ENCODE measurements around the gene ZNF724.
A peak's percentile ranks its signal among the peaks of the same experiment; 100 is the strongest.
"Not testable (repeated sequence)": the region's sequence is repeated elsewhere in the genome, so short reads cannot be mapped to it uniquely, and the experiment has no call there.

Gene ZNF724

DNA sequence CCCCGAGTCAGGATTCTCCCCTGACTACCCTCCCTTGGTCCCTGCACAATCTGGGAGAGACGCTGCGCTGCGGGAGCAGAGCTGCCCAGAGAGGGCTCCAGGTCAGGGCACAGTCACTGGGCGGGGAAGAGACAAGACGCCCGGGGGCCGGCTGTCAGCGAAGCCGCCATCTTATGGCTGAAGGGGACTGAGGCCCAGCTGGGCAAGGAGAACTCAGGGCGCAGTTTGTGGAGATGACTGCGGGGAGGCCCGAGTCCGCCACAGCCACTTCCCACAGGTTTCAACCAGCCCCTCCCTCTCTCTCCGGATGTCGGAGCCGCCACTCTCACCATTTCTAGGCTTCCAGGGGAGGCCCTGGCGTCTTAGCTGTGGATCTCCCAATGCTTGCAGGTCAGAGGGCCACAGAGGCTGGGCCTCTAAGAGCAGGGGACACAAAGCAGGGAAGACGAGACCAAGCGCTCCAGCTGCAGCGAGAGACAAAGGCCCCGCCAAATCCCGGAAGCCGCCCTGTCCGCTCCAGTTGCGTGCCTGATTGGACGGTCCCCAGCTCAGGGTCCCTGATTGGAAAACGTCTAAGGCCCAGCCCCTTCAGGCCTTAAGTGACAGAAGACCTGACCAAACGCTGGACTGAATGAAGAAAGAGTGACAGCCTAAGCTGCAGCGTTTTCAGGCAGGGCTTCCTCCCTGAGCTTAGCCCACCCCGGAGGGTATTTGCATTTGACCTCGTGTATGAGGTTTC is at the start of gene ZNF724:
ZNF724 (minus strand) TSS at position 484 of the 739 bp plus-strand sequence; CDS start at position 332, 152 bp downstream.
- peak; percentile 95 for DNase-seq

DNA sequence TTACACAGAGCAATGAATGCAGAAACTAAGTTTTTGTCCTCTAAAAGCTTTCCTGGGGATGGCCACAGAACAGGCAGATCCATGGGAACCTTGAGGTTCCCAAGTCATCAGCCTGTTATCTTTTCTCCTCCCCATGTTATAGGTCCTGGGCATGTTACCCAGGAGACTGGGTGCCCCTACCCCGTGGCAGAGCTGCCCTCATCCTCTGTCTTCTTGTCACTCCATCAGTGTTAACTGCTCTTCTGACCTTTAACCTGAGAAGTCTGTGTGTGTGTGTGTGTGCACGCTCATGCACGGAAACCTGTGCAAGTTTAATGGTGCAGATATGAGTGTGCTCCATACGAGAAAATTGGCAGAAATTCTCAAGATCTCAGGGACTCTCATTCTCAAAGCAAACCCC is 43.9 kb upstream of the ZNF724 start:
- no peak for DNase-seq

DNA sequence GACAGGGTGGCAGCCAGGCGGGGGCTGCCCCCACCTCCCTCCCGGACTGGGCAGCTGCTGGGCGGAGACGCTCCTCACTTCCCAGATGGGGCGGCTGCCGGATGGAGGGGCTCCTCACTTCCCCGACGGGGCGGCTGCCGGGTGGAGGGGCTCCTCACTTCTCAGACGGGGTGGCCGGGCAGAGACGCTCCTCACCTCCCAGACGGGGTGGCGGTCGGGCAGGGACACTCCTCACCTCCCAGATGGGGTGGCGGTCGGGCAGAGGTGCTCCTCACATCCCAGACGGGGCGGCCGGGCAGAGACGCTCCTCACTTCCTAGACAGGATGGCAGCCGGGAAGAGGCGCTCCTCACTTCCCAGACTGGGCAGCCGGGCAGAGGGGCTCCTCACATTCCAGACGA is 39.8 kb upstream of the ZNF724 start:
- DNase-seq: not testable (repeated sequence)

DNA sequence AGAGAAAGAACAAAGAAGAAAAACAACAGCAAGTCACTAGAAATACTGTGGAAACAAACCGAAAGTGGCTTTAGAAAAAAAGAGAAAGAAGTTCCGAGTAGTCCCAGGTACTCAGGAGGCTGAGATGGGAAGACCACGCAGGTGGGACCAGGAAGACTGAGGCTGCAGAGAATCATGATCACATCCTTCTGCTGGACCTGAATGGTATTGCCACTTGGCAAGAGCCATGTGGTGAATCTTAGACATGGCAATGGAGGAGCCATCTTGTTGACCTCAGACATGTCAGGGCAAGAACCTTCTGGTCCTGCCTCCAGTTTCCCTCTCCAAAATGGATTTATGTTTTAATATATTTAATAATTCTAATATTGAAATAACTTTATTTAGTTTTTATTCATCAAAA is 37.4 kb upstream of the ZNF724 start:
- DNase-seq: no peak

DNA sequence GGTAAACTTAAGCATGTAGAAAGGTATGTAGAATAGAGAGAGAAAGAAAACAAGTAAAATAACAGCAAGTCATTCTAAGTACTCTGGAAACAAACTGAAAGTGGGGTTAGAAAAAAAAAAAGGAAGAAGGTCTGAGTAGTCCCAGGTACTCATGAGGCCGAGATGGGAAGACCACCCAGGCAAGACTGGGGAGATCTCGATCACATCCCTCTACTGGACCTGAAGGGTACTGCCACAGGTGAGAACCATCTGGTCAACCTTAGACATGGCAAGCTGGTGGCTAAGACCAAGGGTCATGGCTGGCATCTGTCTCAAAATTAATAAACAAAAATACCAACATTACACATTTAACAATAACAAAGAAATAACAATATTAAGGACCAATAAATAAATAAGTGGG is 36.3 kb upstream of the ZNF724 start:
- no peak for DNase-seq

DNA sequence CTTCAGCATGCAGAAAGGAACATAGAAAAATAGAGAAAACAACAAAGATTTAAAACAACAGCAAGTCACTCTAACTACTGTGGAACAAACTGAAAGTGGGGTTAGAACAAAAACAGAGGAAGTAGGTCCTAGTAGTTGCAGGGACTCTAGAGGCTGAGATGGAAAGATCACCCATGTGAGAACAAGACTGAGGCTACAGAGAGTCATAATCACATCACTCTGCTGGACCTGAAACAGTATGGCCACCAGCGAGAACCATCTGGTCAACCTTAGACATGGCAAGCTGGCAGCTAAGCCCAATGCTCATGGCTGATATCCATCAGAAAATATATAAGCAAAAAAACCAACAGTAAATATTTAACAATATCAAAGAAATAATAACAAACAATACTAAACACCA is 35.8 kb upstream of the ZNF724 start:
- DNase-seq: no peak

DNA sequence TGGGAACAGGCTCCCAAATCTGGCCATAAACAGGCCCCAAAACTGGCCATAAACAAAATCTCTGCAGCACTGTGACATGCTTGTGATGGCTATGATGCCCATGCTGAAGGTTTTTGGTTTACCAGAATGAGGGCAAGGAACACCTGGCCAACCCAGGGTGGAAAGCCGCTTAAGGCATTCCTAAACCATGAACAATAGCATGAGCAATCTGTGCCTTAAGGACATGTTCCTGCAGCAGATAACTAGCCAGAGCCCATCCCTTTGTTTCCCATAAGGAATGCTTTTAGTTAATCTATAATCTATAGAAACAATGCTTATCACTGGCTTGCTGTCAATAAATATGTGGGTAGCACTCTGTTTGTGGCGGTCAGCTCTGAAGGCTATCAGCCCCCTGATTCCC is 35.1 kb upstream of the ZNF724 start:
- not testable (repeated sequence) for DNase-seq

DNA sequence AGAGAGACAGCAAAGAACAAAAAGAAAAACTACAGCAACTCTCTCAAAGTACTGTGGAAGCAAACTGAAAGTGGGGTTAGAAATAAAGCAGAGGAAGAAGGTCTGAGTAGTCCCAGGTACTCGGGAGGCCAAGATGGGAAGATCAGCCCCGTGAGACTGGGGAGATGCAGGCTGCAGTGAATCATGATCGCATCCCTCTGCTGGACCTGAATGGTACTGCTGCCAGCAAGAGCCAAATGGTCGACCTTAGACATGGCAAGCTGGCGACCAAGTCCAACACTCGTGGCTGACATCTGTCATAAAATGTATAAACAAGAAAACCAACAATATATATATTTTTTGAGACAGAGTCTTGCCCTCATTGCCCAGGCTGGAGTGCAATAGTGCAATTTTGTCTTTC is 33.7 kb upstream of the ZNF724 start:
- DNase-seq: peak; percentile 11

DNA sequence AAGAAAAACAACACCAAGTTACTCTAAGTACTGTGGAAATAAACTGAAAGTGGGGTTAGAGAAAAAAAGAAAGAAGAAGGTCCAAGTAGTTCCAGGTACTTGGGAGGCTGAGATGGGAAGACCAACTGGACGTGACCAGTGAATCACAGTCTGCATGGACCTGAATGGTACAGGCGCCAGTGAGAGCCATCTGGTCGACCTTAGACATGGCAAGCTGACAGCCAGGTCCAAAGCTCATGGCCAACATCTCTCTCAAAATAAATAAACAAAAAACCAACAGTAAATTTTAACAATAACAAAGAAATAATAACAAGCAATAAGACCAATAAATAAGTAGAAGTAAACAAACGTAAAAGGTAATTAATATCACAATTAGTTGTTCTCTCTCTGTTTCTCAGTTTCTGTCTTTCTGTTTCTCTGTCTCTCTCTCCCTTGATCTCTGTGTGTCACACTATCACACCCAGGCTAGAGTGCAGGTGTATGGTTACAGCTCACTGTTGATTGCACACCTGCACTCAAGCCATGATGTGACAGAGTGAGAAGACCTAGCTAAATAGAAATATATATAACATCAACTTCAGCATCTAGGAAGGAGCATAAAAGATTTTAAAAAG is 31.6 kb upstream of the ZNF724 start:
- DNase-seq: no peak

DNA sequence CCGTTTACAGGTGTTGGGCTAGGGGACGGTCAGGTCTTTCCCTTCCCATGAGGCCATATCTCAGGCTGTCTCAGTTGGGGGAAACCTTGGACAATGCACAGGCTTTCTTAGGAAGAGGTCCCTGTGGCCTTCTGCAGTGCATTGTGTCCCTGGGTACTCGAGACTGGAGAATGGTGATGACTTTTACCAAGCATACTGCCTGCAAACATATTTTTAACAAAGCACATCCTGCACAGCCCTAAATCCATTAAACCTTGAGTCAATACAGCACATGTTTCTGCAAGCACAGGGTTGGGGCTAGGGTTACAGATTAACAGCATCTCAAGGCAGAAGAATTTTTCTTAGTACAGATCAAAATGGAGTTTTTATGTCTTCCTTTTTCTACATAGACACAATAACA is 27.9 kb upstream of the ZNF724 start:
- not testable (repeated sequence) for DNase-seq

DNA sequence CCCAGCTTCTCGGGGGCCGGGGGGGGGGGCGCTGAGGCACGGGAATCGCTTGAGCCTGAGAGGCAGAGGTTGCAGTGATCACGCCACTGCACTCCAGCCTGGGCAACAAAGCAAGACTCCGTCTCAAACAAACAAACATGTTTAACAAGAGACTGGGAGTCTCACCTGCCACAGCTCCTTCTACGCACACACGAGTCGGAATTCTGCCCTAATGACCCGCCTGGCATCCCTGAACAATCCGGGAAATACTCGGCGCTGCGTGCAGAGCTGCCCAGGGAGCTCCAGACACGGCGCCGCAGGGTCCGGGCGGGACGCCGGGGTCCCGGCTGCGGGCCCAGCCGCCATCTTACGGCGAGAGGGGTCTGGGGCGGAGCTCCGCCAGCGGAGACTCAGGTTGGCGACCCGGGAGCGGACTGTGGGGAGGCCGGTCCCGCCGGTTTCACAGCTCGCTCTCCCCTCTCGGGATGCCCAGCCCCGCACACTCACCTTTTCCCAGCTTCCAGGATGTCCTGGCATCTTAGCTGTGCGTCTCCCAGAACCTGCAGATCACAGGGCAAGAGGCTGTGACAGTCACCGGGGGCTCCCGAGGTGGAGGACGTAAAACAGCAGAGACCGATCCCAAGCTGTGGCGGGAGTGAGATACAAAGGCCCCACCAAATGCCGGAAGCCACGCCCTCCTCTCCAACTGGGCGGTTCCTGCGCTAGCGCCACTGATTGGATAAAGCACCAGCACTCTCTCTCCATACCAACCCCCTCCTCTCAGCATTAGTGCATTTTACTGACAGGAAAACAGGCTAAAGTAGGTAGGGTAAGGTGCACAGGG is 23.6 kb upstream of the ZNF724 start:
- peak; percentile 83 for DNase-seq

DNA sequence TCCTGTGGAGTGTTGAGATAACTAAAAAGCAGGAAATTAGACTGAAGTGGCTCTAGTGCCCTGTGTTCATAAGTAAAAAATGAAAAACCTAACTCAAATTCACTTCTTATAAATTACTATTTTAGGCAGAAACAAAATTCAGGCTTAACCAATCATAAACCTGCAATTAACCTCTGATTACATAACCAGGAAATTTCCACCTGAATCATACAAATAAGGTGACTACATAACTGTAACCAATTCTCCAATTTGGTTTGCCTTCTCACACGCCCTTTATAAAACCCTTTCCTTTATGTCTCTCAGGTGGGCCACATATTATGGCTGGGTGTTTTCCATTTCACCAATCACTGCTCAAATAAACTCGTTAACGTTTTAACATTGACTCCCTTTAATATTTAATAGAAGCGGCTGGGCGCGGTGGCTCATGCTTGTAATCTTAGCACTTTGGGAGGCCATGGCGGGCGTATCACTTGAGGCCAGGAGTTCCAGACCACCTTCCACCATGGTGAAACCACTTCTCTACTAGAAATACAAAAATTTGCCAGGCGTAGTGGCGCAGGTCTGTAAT is 22.9 kb upstream of the ZNF724 start:
- DNase-seq: no peak

DNA sequence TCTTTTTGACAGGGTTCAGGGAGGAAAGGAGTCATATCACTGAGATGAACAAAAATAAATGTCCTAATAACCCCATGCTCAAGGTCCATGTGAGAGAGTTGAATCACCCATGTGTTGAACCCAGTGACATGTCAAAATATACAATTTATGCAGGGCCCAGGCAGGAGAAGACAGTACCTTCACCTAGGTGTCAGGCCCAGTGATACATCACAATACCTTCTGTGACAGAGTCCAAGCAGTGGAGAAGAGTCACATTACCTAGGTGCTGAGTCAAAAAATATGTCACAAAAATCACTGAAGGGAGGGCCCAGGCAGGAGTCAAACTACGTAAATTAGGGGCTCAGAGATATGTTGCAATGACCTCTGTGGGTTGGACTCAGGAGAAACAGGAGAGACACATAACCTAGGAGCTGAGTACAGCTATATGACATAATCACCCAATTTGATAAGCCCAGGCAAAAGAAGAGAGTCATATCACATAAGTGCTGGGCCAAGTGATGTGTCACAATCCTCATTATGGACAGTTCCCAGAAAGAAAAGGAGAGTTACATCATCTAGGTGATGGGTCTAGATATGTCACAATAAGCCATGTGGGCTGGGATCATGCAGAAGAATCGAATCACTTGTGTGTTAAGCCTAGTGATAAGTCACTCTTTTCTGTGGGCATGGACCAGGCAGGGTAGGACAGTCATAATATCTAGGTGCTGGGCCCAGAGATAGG is 13.8 kb upstream of the ZNF724 start:
- no peak for DNase-seq

DNA sequence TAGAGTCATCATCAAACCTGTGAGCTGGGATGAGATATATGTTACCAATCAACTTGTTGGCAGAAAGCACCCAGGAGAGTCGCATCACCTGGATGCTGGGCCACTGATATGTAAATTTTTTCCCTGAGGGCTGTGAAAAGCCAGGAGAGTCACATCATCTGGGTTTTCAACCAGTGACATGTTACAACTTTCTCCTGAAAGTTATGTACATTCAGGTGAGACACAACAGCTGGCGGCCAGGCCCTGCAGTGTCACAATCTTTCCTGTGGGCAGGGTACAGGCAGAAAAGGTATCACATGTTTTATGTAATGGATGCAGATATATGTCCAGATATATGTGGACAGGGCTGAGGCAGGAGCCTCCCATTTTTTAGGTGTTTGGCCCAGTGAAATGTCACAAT is 13.2 kb upstream of the ZNF724 start:
- DNase-seq: no peak

DNA sequence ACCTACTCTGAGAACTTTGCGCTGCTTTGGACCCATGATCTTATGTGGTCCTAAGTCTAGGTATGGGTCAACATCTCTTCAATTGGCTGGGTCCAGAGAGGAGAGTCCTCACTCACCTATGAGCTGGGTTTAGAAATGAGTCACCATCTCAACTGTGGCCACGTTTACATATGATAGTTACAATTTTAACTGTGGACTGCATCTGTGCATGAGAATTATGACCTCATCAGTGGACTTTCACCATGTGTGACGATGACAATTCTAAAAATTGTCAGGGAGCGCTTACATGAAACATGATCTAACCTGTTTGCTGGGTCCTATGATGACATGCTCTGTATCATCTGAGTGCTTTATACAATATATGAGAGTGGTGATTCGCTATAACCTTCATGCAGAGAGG is 12.7 kb upstream of the ZNF724 start:
- no peak for DNase-seq

DNA sequence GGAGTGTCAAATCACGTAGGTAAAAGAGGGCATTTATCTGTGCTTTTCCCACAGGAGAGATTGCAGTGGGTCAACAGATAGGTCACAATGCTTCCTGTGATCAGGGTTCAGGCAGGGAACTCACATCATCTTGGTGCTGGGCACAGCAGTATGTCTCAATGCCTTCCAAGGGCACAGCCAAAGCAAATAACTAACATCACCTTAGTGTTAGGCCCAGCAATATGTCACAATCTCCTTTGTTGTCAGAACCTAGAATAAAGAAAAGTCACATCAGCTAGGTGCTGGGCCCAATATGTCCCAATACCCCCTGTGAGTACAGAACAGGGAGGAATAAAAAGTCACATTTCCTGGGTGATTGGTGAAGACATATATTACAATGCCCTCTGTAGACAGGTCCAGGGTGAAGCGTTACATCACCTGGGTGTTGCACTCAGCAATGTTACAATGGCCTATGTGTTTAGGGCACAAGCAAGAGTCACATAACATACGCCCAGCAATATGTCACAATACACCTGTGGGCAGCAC is 11.4 kb upstream of the ZNF724 start:
- no peak for DNase-seq

DNA sequence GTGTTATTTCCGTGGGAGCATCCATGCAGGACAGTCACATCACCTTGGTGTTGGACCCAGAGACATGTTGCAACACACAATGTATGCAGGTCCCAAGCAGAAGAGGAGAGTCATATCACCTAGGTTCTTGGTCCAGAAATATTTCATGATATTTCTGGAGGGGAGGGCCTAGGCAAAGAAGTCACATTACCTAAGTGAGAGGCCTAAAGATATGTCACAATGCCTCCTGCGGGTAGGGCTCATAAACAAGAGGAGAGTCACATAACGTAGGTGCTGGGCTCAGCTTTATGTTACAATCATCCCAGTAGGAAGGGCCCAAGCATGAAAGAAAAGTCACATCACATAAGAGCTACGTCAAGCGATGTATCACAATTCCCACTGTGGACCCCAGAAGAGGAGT is 10.8 kb upstream of the ZNF724 start:
- no peak for DNase-seq

DNA sequence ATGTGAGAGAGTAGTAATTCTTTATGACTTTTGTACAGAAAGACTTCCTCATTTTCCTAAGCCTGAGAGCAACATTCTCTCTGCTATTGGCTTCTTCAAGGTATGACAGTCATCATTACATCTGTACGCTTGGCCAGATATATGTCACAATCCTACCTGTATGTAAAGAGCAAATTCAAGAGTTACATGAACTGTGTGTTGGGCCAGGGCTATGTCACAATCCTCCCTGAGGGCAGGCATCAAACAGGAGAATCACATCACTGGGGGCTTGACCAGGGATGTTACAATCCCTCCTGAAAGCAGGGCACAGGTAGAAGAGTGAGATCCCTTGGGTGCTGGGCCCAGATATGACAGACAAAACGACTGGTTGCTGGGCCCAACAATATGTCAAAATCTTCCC is 9.8 kb upstream of the ZNF724 start:
- DNase-seq: no peak

DNA sequence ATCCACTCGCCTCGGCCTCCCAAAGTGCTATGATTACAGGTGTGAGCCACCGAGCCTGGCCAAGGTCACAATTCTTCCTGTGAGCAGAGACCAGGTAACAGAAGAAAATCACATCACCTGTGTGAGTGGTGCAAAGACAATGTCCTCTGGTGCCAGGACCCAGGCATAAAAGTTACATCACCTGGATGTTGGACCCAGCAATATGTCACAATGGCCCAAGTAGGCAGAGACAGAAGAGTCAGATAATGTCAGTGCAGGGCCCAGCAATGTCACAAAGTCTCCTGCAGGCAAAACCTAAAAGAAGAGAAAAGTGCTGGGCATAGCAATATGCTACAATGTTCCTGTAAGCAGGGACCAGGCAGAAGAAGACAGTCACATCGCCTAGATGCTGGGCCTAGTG is 5.5 kb upstream of the ZNF724 start:
- DNase-seq: no peak

DNA sequence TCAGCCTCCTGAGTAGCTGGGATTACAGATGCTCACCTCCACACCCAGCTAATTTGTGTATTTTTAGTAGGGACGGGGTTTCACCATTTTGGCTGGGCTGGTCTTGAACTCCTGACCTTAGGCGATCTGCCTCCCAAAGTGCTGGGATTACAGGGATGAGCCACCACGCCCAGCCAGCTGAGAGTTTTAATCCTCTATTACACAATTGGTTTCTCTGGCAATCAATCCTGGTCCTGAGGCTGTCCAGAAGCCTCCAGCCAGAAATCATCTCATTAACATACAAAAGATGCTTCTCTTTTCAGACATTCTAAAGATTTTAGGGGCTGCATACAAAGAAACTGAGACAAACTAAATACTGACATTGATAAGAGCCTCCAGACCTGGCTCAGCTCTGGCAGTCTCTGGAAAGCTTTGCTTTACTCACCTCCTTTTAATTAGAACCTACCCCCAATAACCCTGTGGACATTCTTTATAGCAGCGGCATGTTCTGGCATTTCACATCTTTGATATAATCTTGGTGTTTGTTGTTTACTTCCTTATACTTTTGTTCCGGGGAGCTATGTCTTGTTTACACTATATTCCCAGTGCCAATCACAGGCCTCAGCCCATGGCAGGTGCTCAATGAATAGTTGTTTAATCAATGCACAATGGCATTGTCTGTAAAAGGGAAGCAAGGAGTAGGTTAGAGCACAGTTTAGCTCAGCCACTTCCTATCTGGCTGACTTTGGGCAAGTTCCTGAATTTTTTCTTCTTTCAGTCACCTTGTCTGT is 4.1 kb upstream of the ZNF724 start:
- no peak for DNase-seq

DNA sequence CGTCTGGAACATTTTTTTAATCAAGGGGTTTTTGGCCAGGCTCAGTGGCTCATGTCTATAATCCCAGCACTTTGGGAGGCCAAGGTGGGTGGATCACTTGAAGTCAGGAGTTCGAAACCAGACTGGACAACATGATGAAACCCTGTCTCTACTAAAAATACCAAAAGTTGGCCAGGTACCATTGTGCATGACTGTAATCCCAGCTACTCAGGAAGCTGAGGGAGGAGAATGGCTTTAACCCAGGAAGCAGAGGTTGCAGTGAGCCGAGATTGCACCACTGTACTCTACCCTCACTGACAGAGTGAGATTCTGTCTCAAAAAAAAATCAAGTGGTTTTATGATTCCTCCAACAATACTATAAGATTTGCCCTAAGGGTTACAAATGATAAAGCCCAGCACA is 3.1 kb upstream of the ZNF724 start:
- not testable (repeated sequence) for DNase-seq

DNA sequence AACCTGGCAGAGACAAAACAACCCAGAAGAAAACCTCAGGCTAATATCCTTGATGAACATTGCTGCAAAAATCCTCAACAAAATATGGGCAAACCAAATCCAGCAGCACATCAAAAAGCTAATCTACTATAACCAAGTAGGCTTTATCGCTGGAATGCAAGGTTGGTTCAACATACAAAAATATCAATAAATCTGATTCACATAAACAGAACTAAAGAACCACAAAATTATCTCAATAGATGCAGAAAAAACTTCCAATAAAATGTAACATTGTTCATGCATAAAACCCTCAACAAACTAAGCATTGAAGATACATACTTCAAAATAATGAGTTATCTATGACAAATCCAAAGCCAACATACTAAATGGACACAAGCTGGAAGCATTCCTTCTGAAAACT is 8.8 kb downstream of the ZNF724 start:
- no peak for DNase-seq

All from GDM1 (cell line).